HCT116 (cell line): Measurements from ENCODE around the gene VSTM2B. TPM values are rescaled to one million over a fixed set of nuclear protein-coding genes. Genes with fewer than 3 reads are reported as not detected.

Experiments used
- ATAC-seq: fragments of 200-7000 bp; cut with Tn5 transposase; 2 replicates; pipeline ENCODE4 v1.9.1; 2020; ENCODE audit warnings: mild to moderate bottlenecking, moderate library complexity
- BruUV-seq: library from RNA; stranded (reverse); fragments of 400-500 nt; replicated peaks from 2 replicates; lab custom pipeline; 2021; lab: Mats Ljungman, UMichigan
- CTCF ChIA-PET: fragments of 300-600 bp; sonication (Branson Sonifier 250); formaldehyde crosslinking; loops from one replicate; lab custom pipeline; 2021; ENCODE audit warnings: antibody characterized with exemption; lab: Charles Lee
- POLR2A ChIA-PET: fragments of 300-600, 350-600 bp; sonication (Branson Sonifier 250); formaldehyde crosslinking; loops from one replicate; lab custom pipeline; 2021; ENCODE audit warnings: antibody characterized with exemption; lab: Charles Lee
- RAD21 ChIA-PET, 2 experiments: fragments of 300-600 bp; sonication (Branson Sonifier 250); formaldehyde crosslinking; loops; one replicate each; lab custom pipeline; 2023; ENCODE audit warnings: low total read pairs in 2 of 2; ENCODE audit not compliant: uncharacterized antibody in 2 of 2, unreplicated experiment in 2 of 2, low non-redundant PET in 1 of 2; lab: Charles Lee
- DNase-seq: peaks from one replicate; pipeline ENCODE4 v3.0.0-alpha.2; 2010; ENCODE audit warnings: low read depth, low spot score
- H2AFZ ChIP-seq: fragments of 200-600 bp; shearing (Covaris generic), sonication (generic); 2 replicates; pipeline ENCODE4 v1.6.1; 2017; ENCODE audit warnings: low read depth, mixed run types, mixed read lengths, antibody characterized with exemption, low read length; ENCODE audit not compliant: poor library complexity, severe bottlenecking
- H3K27ac ChIP-seq: 2 replicates; pipeline ENCODE4 v1.5.1; 2012; ENCODE audit warnings: low read depth, low read length
- H3K27me3 ChIP-seq: fragments of 200-600 bp; sonication (generic); 2 replicates; pipeline ENCODE4 v1.6.1; 2016; ENCODE audit warnings: mixed run types, low read length, mixed read lengths; ENCODE audit not compliant: insufficient read depth
- H3K36me3 ChIP-seq, 2 experiments: fragments of 200-500 bp in 1 of 2; fragments of 200-600 bp in 1 of 2; sonication (Bioruptor generic) in 1 of 2; sonication (generic) in 1 of 2; 2 replicates each; pipeline versions ENCODE4 v1.5.1 to v1.6.1; 2014 to 2016; ENCODE audit warnings: low read length in 2 of 2, inconsistent platforms in 1 of 2, mixed read lengths in 1 of 2, mixed run types in 1 of 2; ENCODE audit not compliant: insufficient read depth in 2 of 2, control insufficient read depth in 1 of 2
- H3K4me1 ChIP-seq, 2 experiments: fragments of 200-600 bp in 1 of 2; sonication (generic) in 1 of 2; 2 replicates each; pipeline versions ENCODE4 v1.5.1 to v1.6.1; 2012 to 2017; ENCODE audit warnings: low read length in 2 of 2, inconsistent platforms in 1 of 2, mild to moderate bottlenecking in 1 of 2, mixed read lengths in 1 of 2, mixed run types in 1 of 2, moderate library complexity in 1 of 2; ENCODE audit not compliant: insufficient read depth in 2 of 2, control insufficient read depth in 1 of 2
- H3K4me2 ChIP-seq: fragments of 200-600 bp; sonication (generic); 2 replicates; pipeline ENCODE4 v1.6.1; 2017; ENCODE audit warnings: mixed run types, low read length, mixed read lengths
- H3K4me3 ChIP-seq, 2 experiments: fragments of 200-600 bp in 1 of 2; sonication (generic) in 1 of 2; replicated peaks in 1 of 2; 2 replicates each; pipeline ENCODE4 v1.5.1; 2011 to 2016; ENCODE audit warnings: low read length in 2 of 2, control low read depth in 1 of 2, low read depth in 1 of 2, mild to moderate bottlenecking in 1 of 2, mixed read lengths in 1 of 2, mixed run types in 1 of 2
- H3K79me2 ChIP-seq: fragments of 200-600 bp; sonication (generic); 2 replicates; pipeline ENCODE4 v1.6.1; 2017; ENCODE audit warnings: mild to moderate bottlenecking, mixed run types, low read length, moderate library complexity, mixed read lengths; ENCODE audit not compliant: insufficient read depth
- H3K9ac ChIP-seq: fragments of 200-600 bp; sonication (generic); 2 replicates; pipeline ENCODE4 v1.6.1; 2016; ENCODE audit warnings: low read length, mixed read lengths
- H3K9me2 ChIP-seq: fragments of 200-600 bp; sonication (generic), shearing (Covaris generic); 2 replicates; pipeline ENCODE4 v1.6.1; 2017; ENCODE audit warnings: mixed run types, mild to moderate bottlenecking, moderate library complexity; ENCODE audit not compliant: insufficient read depth
- H3K9me3 ChIP-seq, 2 experiments: fragments of 200-500 bp in 1 of 2; fragments of 200-600 bp in 1 of 2; sonication (Bioruptor generic) in 1 of 2; sonication (generic) in 1 of 2; 2 replicates each; pipeline ENCODE4 v1.6.1; 2014 to 2017; ENCODE audit warnings: low read length in 2 of 2, mixed read lengths in 2 of 2, inconsistent platforms in 1 of 2, low read depth in 1 of 2, mild to moderate bottlenecking in 1 of 2, mixed run types in 1 of 2, moderate library complexity in 1 of 2; ENCODE audit not compliant: control insufficient read depth in 1 of 2, insufficient read depth in 1 of 2
- H4K20me1 ChIP-seq: fragments of 200-600 bp; sonication (generic), shearing (Covaris generic); 2 replicates; pipeline ENCODE4 v1.6.1; 2017; ENCODE audit warnings: mixed run types, mild to moderate bottlenecking, moderate library complexity; ENCODE audit not compliant: insufficient read depth
- FOSL1 ChIP-seq: IDR thresholded peaks from 2 replicates; pipeline ENCODE4 v1.6.1; 2012; ENCODE audit warnings: low read depth
- REST ChIP-seq: IDR thresholded peaks from 2 replicates; pipeline ENCODE4 v1.6.1; 2012; ENCODE audit warnings: low read depth
- SIN3A ChIP-seq: IDR thresholded peaks from 2 replicates; pipeline ENCODE4 v1.6.1; 2012; ENCODE audit warnings: low read depth
- TCF7L2 ChIP-seq: IDR thresholded peaks from 2 replicates; pipeline ENCODE4 v1.7.0; 2011; ENCODE audit warnings: borderline replicate concordance, inconsistent platforms; ENCODE audit not compliant: insufficient read depth, insufficient read length; ENCODE audit errors: extremely low read depth
- intact Hi-C: fragments of 100-400 bp; cut with micrococcal nuclease; formaldehyde crosslinking; loops from 2 replicates; pipeline ENCODE4 v1.10.0; 2022
- total RNA-seq: library from RNA; stranded (reverse); gene quantifications from one replicate; pipeline ENCODE4 v1.2.1, GENCODE V29; 2021; ENCODE audit not compliant: unreplicated experiment

The VSTM2B gene
- total RNA-seq, 1 experiment from 2014 or later = not detected

GRCh38 chr19:29579308-29579910, 53.6 kb downstream of the VSTM2B start:
- intact Hi-C loops = no loop called here
- RAD21 ChIA-PET = no interaction called here
- CTCF ChIA-PET = no interaction called here
- H3K4me3 ChIP-seq = no peak overlapping the region
- H3K9me3 ChIP-seq = no peaks in the 10 kb centered on the region
- H2AFZ ChIP-seq = no peak overlapping the region
- no peaks in the 10 kb centered on the region for H3K9me2 ChIP-seq
- DNase-seq (no peak), ATAC-seq (no peak)
- H3K9ac ChIP-seq = no peak overlapping the region
- H3K4me1 ChIP-seq = no peaks in the 10 kb centered on the region
- H3K36me3 ChIP-seq = no peaks in the 10 kb centered on the region
- BruUV-seq = no TSS peak
- no peaks in the 10 kb centered on the region for H3K79me2 ChIP-seq
- POLR2A ChIA-PET = no interaction called here
- no peak overlapping the region for H3K27ac ChIP-seq
- peaks cover 59% of the 10 kb centered on the region for H3K27me3 ChIP-seq
- no peaks in the 10 kb centered on the region for H4K20me1 ChIP-seq
- no peak overlapping the region for H3K4me2 ChIP-seq
- no peak for TF ChIP-seq FOSL1
- TF ChIP-seq REST = no peak
- no peak for TF ChIP-seq SIN3A

GRCh38 chr19:29581398-29581797, 55.6 kb downstream of the VSTM2B start:
- Histone ChIP-seq H3K79me2 (no peaks in the 10 kb centered on the region), H3K9me3 (no peaks in the 10 kb centered on the region), H3K27ac (no peak overlapping the region), H3K4me3 (no peak overlapping the region), H2AFZ (no peak overlapping the region), H3K9me2 (no peaks in the 10 kb centered on the region), H3K9ac (no peak overlapping the region), H3K27me3 (peaks cover 47% of the 10 kb centered on the region), H3K4me1 (no peaks in the 10 kb centered on the region), H4K20me1 (no peaks in the 10 kb centered on the region)
- intact Hi-C loops = no loop called here
- no peak for ATAC-seq
- CTCF ChIA-PET = no interaction called here
- TF ChIP-seq TCF7L2 = no peak
- TF ChIP-seq, all 23 proteins: peak for 0
- Histone ChIP-seq H3K4me2 (no peak overlapping the region), H3K36me3 (no peaks in the 10 kb centered on the region)
- no TSS peak for BruUV-seq
- ChIA-PET POLR2A (no interaction called here), RAD21 (no interaction called here)
- DNase-seq = no peak
